KBM-7 (cell line): ENCODE data around the gene CDK5R1.

Experiments
- DNase-seq: peaks from one replicate; pipeline ENCODE4 v3.0.0-alpha.2; 2015
- in situ Hi-C: fragments of 300-500 bp; cut with MboI; formaldehyde crosslinking; loops from 2 replicates; pipeline ENCODE4 v1.14.3; 2020; ENCODE audit warnings: low sequenced_read_pairs, low pct_unique_long_range_greater_than_20kb, mixed read lengths

Gene CDK5R1

DNA sequence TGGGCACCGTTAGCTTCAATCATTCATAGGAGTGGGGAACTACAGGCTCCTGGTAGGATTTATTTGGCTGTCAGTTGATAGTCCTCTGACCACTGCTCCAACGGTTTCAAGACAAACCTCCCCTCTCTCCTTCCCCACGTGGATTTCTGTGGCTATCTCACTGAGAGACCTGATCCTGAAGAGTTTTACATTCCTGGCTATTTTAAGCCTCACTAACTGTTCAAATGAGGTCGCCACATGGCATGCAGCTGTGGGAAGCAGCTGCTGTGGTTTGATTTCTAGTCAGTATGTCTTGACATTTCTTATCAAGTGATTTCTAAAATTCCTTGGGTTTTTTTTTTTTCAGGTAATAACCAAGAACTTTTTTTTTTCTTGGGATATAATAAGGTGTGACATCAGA, 38.3 kb downstream of the CDK5R1 start:
- peak; percentile 14 for DNase-seq
- in situ Hi-C loops: no loop called here

GRCh38 chr17:32527146-32527545, 40.4 kb downstream of the CDK5R1 start:
- in situ Hi-C loops: no loop called here
- DNase-seq: no peak

- no peak for DNase-seq
- in situ Hi-C loops: no loop called here
Observed at GRCh38 chr17:32528825-32529224, 42.0 kb downstream of the CDK5R1 start.

GRCh38 chr17:32529604-32530003, 42.8 kb downstream of the CDK5R1 start:
- no peak for DNase-seq
- in situ Hi-C loops: no loop called here

DNA sequence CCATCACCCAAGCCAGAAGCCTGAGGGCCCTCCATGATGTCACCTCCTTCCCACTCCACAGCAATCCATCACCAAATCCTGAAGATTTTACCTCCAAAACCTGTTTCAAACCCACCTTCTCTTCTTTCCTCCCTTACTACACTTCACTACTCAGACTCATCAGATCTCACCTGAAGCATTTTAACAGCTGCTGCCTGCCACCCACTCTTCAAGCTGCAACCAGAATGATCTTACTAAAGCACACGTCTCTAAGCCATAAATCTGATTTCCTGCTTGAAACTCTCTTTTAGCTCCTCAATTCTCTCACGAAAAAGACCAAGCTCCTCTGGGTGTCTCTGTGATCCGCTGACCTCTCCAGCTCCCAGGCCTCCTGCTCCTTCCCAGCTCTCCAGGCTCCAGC, 46.5 kb downstream of the CDK5R1 start:
- DNase-seq: no peak
- in situ Hi-C loops: no loop called here

- in situ Hi-C loops: no loop called here
- DNase-seq: no peak
Observed at GRCh38 chr17:32536736-32537643, 50.2 kb downstream of the CDK5R1 start.
